HFF-Myc (cell line): ENCODE measurements around the gene MAPK14.
A peak's percentile ranks its signal among the peaks of the same experiment; 100 is the strongest.
"Not testable (repeated sequence)": the region's sequence is repeated elsewhere in the genome, so short reads cannot be mapped to it uniquely, and the experiment has no call there.

ENCODE experiments used
- DNase-seq: peaks from one replicate; pipeline ENCODE4 v3.0.0-alpha.2; 2011; ENCODE audit warnings: low read depth; ENCODE audit errors: extremely low read depth
- H3K4me3 ChIP-seq: replicated peaks from 2 replicates; pipeline ENCODE4 v1.5.1; 2011; ENCODE audit warnings: low read depth, mild to moderate bottlenecking, control low read depth, low read length
- TF ChIP-seq, protein P1 (sequence below): IDR thresholded peaks from 2 replicates; pipeline ENCODE4 v1.5.1; 2012; ENCODE audit warnings: mild to moderate bottlenecking, low read depth, low read length, control low read depth; ENCODE audit errors: missing control alignments

Gene MAPK14

DNA sequence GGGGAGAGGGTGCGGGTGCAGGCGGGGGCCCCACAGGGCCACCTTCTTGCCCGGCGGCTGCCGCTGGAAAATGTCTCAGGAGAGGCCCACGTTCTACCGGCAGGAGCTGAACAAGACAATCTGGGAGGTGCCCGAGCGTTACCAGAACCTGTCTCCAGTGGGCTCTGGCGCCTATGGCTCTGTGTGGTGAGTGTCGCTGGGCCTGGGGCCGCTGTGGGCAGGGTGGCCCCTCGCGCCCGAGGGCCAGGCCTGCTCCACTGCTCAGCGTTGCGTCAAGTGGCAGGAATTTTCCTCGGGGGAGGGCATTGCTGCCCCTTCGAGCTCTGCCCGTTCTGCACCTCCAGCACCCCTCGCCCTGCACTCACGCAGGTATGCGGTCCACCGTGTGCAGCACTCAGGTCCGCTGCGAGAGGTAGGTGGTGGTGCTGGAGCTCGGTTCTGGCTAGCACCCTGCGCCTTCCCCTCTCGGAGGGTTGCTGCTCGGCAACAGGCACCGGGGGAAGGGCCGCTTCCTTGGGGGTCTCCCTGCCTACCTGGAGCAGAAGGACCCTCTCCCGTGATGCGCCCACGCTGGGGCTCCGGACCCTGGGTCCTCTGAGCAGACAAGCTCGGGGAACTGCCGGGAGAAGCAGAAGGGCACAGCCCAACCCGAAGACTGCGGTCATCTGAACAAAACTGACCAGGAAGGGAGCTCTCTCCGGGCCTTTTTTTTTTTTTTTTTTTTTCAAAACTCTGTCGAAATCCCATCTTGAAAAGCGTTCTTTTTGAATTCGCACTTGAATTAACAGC, 674 bp downstream of the MAPK14 start:
- TF ChIP-seq, protein P1, sequence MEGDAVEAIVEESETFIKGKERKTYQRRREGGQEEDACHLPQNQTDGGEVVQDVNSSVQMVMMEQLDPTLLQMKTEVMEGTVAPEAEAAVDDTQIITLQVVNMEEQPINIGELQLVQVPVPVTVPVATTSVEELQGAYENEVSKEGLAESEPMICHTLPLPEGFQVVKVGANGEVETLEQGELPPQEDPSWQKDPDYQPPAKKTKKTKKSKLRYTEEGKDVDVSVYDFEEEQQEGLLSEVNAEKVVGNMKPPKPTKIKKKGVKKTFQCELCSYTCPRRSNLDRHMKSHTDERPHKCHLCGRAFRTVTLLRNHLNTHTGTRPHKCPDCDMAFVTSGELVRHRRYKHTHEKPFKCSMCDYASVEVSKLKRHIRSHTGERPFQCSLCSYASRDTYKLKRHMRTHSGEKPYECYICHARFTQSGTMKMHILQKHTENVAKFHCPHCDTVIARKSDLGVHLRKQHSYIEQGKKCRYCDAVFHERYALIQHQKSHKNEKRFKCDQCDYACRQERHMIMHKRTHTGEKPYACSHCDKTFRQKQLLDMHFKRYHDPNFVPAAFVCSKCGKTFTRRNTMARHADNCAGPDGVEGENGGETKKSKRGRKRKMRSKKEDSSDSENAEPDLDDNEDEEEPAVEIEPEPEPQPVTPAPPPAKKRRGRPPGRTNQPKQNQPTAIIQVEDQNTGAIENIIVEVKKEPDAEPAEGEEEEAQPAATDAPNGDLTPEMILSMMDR, result no peak
- no peak for DNase-seq
- peak overlapping the region; percentile 94 for H3K4me3 ChIP-seq

DNA sequence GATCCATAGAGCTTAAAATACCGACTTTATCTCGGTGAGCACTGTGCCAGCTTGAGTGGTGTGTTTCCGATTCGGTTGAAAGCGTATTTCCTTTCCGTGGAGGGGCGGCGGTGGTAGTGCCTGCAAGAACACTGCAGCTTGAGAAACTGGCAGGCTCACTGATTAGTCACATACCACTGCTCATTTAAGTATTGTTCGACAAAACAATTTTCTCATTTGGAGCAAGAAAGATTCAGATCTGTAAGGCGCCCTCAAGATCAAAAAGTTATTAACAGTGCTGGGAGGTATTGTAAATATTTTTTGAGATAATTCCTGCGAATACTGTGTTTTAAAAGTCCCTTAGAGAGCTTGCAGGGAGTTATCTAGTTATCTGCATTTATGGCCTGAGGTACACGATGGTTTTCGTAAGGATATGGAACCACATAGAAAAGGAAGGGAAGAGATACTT, 1.3 kb downstream of the MAPK14 start:
- peak overlapping the region; percentile 94 for H3K4me3 ChIP-seq
- TF ChIP-seq, protein P1, result no peak
- DNase-seq, result no peak

DNA sequence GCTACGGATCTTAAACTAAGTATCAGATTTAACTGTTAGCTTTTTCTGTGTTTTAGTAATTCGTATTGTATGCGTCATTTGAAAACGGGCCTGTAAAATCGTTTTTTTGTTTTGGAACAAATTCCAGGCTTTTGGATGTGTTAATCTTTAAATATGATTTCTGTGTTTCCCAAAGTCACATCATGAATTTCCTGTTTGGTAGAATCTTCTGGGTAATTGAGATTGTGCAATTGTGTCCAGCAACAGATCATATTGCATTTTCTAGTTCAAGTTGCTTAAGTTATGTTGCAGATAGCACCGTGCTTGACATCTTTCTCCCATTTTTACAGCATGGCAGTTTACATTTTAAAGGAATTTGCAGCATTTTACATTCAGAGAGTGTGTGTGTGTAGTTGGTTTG, 1.9 kb downstream of the MAPK14 start:
- peak; percentile 26 for DNase-seq
- TF ChIP-seq, protein P1, result no peak
- H3K4me3 ChIP-seq, result peak overlapping the region; percentile 94

DNA sequence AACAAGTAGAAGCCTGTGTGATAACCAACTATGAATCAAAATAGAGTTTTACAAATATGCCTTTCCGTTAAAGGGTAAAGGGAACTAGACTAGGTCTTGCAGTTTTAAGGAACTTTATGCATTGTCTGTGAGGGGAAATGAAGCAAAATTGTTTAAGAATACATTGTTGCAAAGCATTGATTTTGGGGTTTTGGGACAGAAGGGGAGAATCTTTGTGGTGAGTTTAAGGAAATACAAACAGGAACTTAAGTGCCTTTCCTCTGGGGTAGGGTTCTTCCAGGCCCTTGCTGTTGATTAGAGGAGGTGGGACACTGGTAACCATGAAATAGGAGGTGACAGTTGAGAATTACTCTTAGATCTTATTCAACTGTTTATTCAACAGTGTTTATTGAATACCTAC, 4.7 kb downstream of the MAPK14 start:
- H3K4me3 ChIP-seq, result no peak overlapping the region
- no peak for DNase-seq
- TF ChIP-seq, protein P1, result no peak

DNA sequence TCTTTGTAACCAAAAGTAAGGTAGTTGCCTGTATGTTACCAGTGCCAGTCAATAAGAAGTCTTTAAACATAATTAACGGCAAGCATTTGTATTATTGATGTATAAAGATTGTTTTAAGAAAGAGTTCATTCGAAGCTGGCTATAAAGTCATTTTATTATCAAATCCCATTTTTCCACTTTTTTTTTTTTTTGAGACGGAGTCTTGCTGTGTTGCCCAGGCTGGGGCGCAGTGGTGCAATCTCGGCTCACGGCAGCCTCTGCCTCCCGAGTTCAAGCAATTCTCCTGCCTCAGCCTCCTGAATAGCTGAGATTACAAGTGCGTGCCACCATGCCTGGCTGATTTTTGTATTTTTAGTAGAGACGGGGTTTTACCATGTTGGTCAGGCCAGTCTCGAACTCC, 5.5 kb downstream of the MAPK14 start:
- not testable (repeated sequence) for H3K4me3 ChIP-seq, DNase-seq

DNA sequence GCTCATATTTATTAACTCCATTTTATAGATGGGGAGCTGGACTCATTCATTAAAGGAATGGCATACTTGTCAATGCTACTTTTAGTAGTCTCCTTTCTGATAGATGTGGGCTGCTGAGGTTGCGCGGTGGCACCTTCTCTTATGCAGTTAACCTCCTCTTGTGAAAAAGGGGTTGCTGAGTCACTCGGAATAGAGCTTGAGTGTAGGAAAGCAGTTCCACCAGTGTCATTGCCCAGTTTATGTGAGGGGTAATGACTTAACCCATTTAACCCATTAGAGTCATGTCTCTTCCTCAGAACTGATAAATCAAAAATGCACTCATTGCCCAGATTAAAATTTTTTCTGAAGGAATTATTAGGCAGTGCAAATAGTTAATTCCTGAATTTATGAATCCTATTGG, 6.3 kb downstream of the MAPK14 start:
- no peak overlapping the region for H3K4me3 ChIP-seq
- DNase-seq, result no peak
- TF ChIP-seq, protein P1, result no peak

DNA sequence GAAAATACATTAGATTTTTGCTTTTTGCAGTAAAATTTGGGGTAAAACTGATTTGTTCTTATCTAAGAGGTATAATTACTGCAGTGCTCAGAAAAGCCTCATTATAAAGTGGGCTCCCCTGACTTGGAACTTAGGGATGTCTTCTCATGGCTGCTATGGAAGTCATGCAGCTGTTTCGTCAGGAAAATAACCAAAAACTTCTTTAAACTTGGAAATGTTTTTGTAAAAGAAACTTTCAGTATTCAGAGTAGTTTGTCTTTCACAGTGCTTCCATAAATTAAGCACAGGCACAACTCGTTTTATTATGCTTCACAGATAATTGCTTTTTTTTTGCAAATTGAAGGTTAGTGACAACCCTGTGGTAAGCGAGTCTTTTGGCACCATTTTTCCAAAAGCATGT, 6.8 kb downstream of the MAPK14 start:
- no peak overlapping the region for H3K4me3 ChIP-seq
- TF ChIP-seq, protein P1, result no peak
- DNase-seq, result no peak
